GM19025 (cell line): ENCODE results near the gene FIP1L1.
"Not testable (repeated sequence)": the region's sequence is repeated elsewhere in the genome, so short reads cannot be mapped to it uniquely, and the experiment has no call there.

Experiments used
- ATAC-seq: cut with Tn5 transposase; IDR thresholded peaks from one replicate; pipeline ENCODE4 v1.9.1; 2021; ENCODE audit warnings: mild to moderate bottlenecking, low read depth, moderate library complexity; ENCODE audit not compliant: unreplicated experiment

FIP1L1 gene

DNA sequence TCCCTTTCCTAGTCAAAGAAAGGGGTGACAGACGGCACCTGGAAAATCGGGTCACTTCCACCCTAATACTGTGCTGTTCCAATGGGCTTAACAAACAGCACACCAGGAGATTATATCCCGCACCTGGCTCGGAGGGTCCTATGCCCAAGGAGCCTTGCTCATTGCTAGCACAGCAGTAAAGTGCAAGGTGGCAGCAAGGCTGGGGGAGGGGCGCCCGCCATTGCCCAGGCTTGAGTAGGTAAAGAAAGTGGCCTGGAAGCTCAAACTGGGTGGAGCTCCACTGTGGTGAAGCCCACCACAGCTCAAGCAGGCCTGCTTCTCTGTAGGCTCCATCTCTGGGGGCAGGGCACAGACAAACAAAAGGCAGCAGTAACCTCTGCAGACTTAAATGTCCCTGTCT is 89.1 kb downstream of the FIP1L1 start:
- ATAC-seq = not testable (repeated sequence)

DNA sequence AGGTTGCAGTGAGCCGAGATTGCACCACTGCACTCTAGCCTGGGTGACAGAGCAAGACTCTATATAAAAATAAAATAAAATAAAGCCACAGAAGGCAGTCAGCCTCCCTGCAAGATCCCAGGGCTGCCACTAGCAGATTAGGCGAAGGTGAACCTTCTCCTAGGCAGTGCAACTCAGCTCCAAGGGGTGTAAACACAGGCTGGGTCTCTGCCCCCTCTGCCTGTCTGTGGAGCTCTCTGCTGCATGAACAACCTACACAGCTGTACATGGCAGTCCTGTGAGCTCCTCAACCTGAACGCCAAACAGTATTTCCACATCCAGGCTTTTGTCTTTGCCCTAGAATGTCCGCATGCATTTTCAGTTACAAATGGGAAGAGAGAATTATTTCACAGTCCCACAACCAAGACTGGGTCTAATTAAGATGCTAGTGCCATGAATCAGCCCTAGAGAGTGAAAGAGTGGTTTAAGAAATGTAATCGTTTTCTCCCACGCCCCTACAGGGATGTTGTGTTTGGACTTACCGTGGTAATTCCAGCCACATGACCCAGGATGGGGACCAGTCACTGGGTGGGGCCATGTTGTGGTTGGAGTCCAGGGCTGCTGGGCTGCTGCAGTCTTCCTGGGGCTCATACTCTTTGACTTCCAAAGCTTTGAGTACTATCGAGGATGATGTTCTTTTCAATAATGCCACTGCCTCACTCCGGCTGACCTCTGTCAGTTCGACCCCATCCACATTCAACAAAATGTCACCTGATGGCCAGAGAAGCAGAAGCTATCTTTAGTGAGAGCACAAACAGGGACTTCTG is 99.0 kb downstream of the FIP1L1 start:
- ATAC-seq = no peak

DNA sequence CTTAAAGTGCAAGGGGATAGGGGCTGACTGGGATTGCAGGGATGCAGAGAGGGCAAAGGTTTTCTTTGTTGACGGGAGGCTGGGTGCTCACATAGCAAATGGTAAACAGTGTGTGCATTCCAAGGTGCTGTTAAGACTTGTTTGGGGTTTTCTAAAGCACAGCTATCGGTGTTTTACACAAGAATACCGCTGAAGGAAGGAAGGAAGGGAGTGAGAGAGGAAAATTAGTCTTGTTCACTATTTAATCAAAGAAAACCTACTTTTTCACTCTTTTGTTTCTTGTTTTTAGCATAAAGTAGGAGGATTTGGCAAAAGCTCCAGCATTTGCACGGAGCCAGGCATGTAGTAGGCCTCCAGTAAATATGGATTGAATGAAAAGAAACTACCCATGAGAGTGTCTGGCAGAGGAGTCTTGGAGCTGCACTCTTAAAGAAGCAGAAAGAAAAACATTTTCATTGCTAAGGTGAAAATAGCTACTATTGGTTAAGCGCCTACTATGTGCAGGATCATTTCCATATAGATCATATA is 99.7 kb downstream of the FIP1L1 start:
- no peak for ATAC-seq

DNA sequence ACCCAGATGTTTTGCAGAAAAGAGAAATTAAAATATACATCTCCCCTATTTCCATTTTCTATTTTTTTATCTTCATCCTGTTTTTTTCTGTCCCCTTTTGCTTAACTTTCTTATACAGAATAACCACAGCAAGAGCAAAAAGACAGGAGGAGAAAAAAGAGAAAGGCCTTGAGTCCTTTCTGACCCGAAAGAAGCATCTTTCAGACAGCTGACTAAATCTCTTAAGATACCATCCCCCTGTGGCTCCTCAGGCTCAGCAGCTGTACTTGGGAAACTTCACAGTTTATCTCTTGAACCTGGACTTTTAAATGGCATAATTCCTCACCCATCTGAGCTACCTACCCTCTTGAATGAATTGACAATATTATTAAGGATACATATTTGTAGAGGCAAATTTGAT is 100.2 kb downstream of the FIP1L1 start:
- no peak for ATAC-seq

DNA sequence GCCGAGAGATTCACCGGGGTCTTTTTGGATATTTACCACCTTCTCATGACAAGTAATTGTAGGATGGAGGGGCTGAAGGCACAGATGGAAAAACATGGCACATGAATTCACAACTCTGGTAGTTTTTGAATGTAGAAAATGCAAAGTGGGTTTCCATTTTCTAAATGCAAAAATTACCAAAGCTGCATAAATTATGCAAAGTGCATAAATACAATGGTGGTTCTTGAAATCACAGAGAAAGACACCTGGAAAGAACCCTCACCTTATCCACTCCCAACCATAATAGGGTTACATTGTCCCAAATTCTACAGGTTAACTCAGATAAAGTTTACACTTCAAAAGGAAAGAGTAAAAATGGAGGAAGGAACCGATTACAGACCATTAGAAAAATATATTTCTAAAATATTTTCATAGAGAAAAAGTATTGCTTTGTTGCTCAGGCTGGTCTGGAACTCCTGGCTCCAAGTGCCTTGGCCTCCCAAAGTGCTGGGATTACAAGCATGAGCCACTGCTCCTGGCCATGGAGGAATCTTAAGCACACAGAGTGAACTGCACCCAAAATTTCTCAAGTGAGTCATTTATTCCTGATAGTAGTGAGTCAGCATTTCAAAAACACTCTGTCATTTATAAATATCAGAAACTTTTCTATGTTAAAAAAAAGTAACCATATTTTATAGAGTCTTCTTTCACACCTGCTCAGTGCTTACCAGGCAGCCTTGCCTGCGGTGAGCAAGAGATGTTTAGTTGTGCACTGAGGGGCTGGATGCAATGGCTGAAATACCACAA is 101.4 kb downstream of the FIP1L1 start:
- ATAC-seq = no peak

DNA sequence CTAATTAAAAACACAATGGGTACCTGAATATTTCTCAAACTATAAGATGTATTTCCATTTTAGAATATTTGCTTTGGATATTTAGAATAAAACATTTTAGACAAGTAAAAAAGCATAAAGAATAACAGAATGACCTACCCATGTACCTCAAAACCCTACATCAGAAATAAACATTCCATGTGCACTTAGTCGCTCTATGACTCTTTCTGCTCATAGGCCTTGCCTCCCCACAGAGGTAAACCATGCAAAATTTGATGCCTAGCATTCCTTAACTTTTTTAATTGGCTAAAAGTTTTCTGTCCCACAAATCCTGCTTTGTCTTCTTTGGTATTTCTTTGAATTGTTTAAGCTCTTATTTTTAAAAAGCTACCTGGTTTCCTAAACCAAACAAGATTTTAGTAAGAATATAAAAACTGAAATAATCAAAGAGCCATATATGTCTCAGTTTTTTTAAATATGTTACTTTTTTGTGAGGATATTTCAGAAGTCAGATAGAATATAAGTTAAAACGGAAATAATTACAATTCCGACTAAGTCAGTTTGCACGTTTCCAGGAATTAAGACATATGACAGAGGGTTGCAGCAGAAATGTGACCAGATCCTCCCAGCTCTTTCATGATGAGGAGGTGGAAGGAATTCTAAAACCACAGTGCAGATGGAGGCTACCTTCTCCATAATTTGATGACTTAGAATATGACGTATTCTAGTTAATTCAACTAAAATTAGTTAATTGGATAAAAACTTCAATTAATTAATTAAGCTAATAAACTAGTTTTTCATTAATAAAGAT is 102.5 kb downstream of the FIP1L1 start:
- ATAC-seq = no peak

DNA sequence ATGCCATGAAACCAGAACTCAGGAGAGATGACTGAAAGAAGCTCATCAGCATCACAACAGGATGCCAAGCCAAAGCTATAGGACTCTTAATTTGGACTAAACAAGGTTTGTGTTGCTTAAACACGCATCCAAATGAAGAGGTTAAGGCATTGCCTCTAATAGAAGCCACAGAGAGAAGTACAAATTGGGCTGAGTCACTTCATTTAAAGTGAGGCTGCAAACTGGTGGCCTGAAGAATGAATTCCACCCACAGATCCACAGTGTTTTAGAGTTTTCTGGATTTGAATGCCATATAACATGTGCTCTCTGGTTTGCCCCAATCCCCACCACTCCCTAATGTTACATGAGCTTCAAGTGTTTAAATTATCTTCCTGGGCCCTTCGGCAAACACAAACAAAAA is 103.5 kb downstream of the FIP1L1 start:
- no peak for ATAC-seq

DNA sequence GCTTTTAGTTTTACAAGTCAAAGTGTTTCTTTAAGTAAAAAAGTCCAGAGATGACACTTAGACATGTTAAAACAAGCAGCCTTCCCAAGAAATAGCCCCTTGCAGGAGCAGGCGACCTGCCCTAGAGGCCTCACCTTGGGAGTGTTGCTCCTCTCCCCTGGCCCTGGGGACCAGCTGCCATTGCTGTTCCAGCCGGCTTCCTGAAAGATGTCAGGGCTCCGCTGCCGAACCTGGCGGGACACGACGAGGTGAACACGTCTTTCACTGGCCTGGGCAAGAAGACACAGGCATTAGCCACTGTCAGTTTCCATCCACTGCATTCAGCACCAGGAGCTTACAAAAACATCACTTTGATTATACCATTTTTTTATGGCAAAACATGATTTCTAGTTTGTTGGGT is 104.1 kb downstream of the FIP1L1 start:
- ATAC-seq = no peak

DNA sequence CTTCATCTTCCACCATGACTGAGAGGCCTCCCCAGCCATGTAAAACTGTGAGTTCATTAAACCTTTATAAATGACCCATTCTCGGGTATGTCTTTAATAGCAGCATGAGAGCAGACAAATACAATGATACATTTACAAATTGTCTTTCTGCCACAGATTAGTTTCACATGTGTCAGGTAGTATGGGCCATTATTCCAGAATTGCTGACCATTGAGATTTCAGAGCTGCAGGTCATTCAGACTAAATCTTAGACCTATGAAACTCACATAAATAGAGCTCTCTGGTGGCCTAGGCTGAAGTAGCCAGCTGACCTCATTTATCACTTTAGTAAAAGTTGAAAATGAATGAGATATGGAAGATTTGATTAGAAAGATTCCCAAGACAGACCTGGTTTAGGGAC is 105.8 kb downstream of the FIP1L1 start:
- ATAC-seq = no peak

DNA sequence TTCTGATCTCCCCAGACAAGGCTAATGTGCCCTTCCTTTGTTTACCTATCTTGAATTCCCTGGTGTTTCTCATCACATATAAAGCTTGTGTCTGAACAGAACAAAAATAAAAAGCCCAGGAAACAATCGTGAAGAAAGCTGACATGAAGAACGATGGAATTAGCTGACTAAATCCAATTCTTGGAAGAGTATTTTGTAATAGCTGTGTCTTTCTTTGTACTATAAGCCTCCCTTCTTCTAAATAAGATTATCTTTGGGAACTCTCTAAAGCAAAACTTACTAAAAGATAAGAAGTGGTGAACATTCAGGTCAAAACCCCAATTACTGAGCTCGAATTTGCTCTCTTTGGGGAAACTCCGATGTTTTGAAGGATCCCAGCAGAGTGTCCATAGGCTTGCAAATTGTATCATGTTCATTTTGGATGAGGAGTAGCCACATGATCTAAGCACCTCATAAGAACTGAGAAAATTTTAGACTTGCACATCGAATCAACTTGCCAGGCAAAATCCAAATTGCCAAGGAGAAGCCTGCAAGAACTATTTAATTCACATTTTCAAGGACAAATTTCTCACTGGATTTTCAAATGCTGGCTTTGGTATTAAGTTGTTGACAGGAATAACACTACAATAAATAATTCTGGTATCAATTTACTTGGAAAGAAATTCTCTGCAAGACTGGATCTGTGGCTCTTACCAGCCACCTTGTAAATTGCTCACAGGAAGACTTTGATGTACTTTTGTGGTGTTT is 107.6 kb downstream of the FIP1L1 start:
- no peak for ATAC-seq

DNA sequence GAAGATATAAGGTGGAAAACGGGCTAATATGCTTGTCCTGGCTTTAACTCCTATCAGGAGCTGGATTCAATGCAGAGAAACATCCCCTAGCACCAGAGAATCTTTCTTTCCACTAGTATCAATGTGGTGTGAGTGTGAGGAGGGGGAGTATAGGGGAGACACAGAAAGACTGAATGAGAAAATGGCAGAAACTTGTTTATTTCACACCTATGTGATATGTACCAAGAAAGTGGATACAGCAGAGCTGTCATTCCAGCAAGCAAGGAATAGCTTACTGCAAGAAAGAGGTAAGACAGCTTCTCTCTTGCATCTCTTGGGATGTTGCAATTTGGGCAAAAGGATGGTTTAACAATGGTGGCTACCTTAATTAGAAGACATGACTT is 108.2 kb downstream of the FIP1L1 start:
- no peak for ATAC-seq

DNA sequence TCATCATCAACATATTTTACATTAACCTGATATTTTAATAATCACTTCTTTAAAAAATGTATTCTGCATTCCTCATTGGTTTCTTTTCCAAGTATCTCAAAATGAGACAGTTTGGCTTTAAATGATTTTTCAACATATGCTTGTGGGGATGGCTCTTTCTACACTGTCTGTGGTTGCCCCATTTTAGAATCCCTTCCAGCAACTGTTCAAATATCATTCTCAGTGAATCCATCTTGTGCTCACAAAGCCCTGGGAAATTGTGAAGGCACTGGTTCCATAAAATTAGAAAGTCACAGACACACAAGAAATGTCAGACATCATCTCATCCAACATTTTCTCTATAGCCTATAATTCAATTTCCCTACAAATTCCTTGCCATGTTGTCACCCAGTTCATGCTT is 110.3 kb downstream of the FIP1L1 start:
- ATAC-seq = no peak

DNA sequence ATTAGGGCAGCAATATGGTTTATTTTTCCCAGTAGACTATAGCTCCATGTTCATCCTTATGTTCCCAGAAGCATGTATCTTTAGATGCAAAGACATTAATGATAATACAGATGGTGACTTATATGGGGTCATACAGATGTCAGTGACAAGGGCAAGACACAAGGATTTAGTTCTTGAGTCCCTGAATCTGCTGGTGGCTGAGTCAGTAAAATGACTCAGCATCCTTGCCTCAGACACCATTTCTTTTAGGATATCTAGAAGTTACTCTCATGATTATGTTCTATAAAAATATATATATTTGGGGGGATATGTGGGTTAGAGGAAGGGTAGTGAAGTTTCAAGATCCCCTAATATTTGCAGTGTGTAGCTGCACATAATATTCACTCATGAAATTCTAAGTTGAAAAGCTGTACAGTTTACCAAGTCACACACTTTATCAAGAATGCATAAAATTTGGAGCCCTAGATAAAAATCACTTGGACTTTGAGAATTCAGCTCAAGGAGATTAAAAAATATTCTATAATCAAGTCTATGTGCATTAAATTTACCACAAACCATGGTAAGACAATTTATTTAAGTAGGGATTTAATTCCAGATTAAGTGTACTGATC is 111.9 kb downstream of the FIP1L1 start:
- ATAC-seq = no peak

DNA sequence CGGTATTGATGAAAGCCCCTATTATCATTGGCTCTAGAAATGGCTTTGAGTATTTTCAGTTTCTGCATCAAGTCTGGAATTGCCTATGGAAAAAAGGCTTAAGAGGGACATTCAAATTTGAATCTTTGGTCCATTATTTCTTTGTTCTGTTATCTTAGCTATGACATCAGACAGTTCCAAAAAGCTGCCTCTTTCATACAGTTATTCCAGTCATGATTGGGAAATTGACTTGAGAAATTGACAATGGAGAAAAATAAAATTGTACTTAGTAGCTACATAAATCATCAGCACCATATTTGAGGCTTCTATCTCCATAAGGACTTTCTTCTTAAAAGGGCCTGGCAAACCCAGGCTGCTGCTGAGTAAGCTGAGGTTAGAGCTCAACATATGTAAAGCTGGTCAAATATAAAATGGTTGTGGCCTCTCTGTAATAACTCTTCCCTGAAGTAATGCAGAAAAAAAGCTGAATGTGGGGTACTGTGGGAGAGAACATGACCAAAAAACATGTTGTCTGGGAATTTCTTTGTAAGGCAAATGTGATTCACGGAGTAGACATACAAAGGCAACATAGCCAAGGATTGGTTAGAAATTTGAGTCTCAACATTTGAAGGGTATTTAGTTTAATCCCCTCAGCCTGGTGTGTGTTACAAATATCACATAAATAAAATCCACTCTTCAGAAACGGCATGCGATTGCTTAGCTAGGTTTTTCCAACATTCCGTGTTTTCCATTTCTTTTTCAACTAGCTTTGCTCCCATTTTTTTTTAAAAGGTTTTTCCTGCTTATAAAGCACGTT is 112.9 kb downstream of the FIP1L1 start:
- no peak for ATAC-seq

DNA sequence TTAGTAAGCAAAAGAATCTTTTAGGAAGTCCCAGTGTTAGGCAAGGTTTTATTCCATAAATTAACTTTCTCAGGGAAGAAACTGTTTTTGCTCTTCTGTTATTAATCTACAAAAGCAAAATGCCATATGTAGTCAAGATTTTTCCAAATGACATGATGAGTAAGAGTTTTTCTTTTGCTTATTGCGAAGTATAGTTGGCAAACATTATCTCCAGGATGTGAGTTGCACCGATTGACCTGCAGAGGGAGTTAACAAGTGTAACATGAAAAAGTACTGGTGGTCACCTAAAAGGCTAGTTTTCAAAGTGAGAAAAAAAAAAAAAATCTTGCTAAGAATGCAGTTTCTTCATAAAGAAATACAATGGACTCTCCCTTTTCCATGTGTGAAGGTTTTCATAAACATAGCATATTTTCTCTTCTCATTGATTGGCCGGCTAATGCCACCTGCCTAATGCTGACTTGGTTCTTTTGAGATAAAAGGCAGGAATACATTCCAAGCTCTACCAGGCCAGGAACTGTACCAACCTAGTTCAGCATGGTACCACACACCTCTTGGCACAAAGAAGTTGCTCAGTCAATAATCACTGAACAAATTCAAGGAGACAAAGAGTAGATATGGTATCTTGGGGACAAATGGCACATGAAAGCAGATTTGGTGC is 113.7 kb downstream of the FIP1L1 start:
- ATAC-seq = no peak

DNA sequence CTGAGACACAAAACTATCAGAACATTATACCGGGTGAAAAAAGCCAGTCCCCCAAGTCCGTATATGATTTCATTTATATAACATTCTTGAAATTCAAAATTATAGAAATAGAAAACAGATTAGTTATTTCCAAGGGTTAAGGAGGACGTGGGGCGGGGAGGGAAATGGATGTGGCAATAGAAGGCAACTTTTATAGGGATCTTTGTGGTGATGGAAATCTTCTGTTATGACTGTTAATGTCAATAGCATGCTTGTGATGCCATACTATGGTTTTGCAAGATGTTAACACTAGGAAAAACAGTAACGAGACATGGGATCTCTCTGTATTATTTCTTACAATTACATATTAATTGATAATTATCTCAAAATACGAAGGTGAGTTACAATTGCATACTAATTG is 117.4 kb downstream of the FIP1L1 start:
- no peak for ATAC-seq

DNA sequence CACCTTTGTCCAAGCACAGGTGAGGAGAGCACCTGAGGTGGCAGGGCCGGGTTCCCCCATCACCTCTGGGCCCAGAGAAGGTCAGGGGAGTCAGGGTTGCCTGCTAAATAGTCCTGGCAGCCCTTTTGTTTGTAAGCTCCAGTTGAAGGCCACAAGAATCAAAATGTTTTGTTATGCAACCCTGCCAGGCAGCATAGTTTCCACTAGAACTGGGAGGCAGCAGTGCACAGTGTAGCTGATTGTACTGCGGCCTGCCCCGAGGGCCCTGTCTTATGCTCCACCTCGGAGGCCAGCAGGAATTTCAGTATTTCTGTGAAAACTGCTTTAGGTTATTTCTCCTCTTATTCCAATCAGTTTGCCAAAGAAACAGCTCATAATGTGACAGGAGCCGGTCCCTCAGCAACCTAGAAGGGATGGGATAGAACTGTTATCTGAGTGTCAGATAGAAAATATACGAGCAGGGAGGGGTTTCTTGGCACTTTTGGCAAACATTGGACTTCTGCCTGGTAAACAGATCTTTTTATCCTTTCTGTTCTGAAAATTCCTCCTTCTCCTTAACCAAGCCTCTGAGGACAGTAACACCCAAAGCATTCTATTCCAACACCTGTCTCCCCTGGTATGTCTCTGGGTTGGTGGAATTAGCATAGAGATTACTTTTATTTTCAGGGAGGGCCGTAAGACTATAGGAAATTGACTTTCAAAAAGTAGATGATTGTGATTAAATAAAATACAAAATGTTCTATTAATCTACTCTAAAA is 120.2 kb downstream of the FIP1L1 start:
- no peak for ATAC-seq

DNA sequence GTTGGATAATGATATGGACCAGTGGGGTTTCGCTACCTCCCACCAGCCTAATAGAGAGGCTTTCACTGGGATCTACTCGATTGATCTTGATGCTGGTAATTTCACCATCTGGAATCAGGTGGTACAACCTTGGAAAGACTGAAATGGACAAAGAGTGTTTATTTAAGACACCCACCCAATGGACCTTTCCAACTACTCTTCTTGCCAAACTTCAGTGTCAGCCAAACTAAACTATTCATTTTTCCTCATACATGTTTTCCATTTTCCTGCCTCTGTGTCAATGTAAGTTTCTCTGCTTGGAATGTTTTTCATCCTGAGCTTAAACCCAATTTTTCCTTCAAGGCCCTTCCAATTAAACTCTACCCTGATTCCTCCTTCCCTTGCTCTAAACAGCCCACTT is 121.3 kb downstream of the FIP1L1 start:
- ATAC-seq = no peak
